CD4-positive, alpha-beta T cell (primary cell): ENCODE results near the gene IP6K3. TPM values are rescaled to one million over a fixed set of nuclear protein-coding genes. Genes with fewer than 3 reads are reported as not detected.

Source experiments
- ATAC-seq: fragments of 200-7000 bp; cut with Tn5 transposase; one replicate; pipeline ENCODE4 v1.10.0; 2022; ENCODE audit warnings: mild to moderate bottlenecking; ENCODE audit not compliant: poor library complexity
- CTCF ChIA-PET: fragments of 350-600 bp; sonication (Branson Sonifier 250); formaldehyde crosslinking; loops from one replicate; lab custom pipeline; 2021; ENCODE audit warnings: antibody characterized with exemption, inconsistent platforms; lab: Charles Lee
- POLR2A ChIA-PET: fragments of 350-600 bp; sonication (Branson Sonifier 250); formaldehyde crosslinking; loops from one replicate; lab custom pipeline; 2021; ENCODE audit warnings: antibody characterized with exemption, inconsistent platforms; lab: Charles Lee
- DNase-seq, 14 experiments: peaks; one replicate each; pipeline ENCODE4 v3.0.0-alpha.2; 2013 to 2020; ENCODE audit warnings: mixed read lengths in 2 of 14
- H3K27ac ChIP-seq, 2 donors: one replicate each; pipeline versions ENCODE4 v1.5.1 to v1.7.0; 2013; ENCODE audit warnings: low read length in 2 of 2, low read depth in 1 of 2, mild to moderate bottlenecking in 1 of 2
- H3K27me3 ChIP-seq, 2 experiments: 1 replicate in 1 of 2; 2 replicates in 1 of 2; pipeline versions ENCODE4 v1.6.1 to v1.7.0; 2013; ENCODE audit warnings: low read length in 2 of 2, control low read depth in 1 of 2, mild to moderate bottlenecking in 1 of 2, moderate library complexity in 1 of 2; ENCODE audit not compliant: insufficient read depth in 2 of 2, control insufficient read depth in 1 of 2
- H3K36me3 ChIP-seq: one replicate; pipeline ENCODE4 v1.6.1; 2013; ENCODE audit warnings: low read length, control low read depth; ENCODE audit not compliant: insufficient read depth
- H3K4me1 ChIP-seq: one replicate; pipeline ENCODE4 v1.6.1; 2013; ENCODE audit warnings: low read length, control low read depth; ENCODE audit not compliant: insufficient read depth
- H3K4me3 ChIP-seq: one replicate; pipeline ENCODE4 v1.5.1; 2013; ENCODE audit warnings: mild to moderate bottlenecking, low read length, moderate library complexity
- H3K9me3 ChIP-seq, 2 experiments: 1 replicate in 1 of 2; 2 replicates in 1 of 2; pipeline versions ENCODE4 v1.6.1 to v1.7.0; 2013; ENCODE audit warnings: low read length in 2 of 2, mild to moderate bottlenecking in 2 of 2, control low read depth in 1 of 2, moderate library complexity in 1 of 2; ENCODE audit not compliant: control insufficient read depth in 1 of 2, insufficient read depth in 1 of 2
- H3K27ac Mint-ChIP-seq: one replicate; pipeline ENCODE4 v1.8.0; 2020; ENCODE audit warnings: mixed read lengths
- H3K27me3 Mint-ChIP-seq: one replicate; pipeline ENCODE4 v1.8.0; 2021; ENCODE audit warnings: mixed read lengths
- H3K36me3 Mint-ChIP-seq: one replicate; pipeline ENCODE4 v1.8.0; 2021; ENCODE audit warnings: low read depth, mixed read lengths
- H3K4me1 Mint-ChIP-seq: one replicate; pipeline ENCODE4 v1.8.0; 2021; ENCODE audit warnings: low read depth, mixed read lengths
- H3K4me3 Mint-ChIP-seq: one replicate; pipeline ENCODE4 v1.8.0; 2020; ENCODE audit warnings: mild to moderate bottlenecking, mixed read lengths
- H3K9me3 Mint-ChIP-seq: one replicate; pipeline ENCODE4 v1.8.0; 2020; ENCODE audit warnings: mixed read lengths
- intact Hi-C, 2 experiments: fragments of 100-400 bp; cut with DNase I in 1 of 2; cut with micrococcal nuclease in 1 of 2; formaldehyde crosslinking; loops; one replicate each; pipeline versions ENCODE4 v1.15.1 to v1.9.0; 2023 to 2025; cut with DNase I, micrococcal nuclease
- total RNA-seq, 174 experiments: library from RNA in 2 of 174; stranded (reverse) in 2 of 174; gene quantifications; one replicate each; pipeline ENCODE4 v1.2.3 and lab custom pipeline; 2021 to 2026
- TF ChIP-seq, protein P1 (sequence below): fragments of 200-600 bp; IDR thresholded peaks from one replicate; pipeline ENCODE4 v1.8.0; 2022; ENCODE audit warnings: antibody characterized with exemption, mild to moderate bottlenecking

IP6K3 gene
- total RNA-seq, 2 experiments from 2014 or later = not detected

DNA sequence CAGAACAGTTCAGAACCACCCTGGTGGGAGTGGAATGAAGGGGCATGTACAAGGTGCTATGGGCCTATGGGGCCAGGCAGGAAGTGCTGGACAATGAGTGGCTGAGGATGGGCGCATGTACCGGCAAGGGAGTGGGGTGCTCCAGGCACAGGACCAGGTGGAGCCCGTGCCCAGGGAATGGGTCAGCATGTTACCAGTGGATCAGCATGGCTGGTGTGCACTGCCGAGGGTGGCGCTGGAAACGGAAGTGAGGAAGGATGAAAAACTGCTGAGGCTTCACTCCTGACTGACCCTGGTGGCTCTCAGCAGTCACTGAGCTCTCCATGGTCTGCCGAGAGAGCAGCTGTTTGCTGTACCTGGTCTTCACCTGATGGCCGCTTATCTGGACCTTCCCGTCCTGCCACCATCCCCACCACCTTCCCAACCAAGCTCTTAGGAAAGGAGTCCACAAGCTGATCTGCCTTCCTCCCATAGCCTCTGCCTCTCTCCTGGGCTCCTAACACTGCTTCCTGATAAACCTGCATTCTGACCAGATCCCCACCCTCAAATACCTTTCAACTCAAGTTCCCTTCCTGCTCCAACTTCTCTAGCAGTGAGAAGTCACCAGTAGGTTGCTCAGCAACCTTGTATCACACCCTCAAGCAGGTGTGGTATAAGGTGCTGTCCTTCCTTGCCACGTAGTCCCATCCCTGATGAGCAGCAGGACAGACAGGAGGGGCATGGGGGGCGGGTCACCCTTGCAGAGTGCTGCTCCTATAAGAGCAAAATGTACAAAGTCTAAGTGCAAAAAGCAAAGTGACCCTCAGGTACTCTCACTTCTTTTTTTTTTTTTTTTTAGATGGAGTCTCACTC is 42.3 kb downstream of the IP6K3 start:
- POLR2A ChIA-PET = no interaction called here
- no peak overlapping the region for H3K4me3 ChIP-seq
- ATAC-seq (no peak), DNase-seq (no peak)
- H3K27me3 Mint-ChIP-seq = no peaks in the 10 kb centered on the region
- H3K36me3 ChIP-seq = no peaks in the 10 kb centered on the region
- H3K27ac ChIP-seq = no peak overlapping the region
- H3K9me3 Mint-ChIP-seq = no peaks in the 10 kb centered on the region
- H3K4me1 ChIP-seq = peaks cover 11% of the 10 kb centered on the region
- H3K27me3 ChIP-seq = no peaks in the 10 kb centered on the region
- H3K4me3 Mint-ChIP-seq = no peak overlapping the region
- intact Hi-C loops = loop anchor here in 1 of 2 experiments (5.0 kb wide), 1 partner anchor 37 kb away; no protein-coding TSS in a partner anchor
- CTCF ChIA-PET = interaction anchor here (1.1 kb wide), 1 partner anchor 125 kb away, joined by 3 read pairs; the partner anchor contains the start of gene BAK1
- no peak overlapping the region for H3K27ac Mint-ChIP-seq
- peaks cover 25% of the 10 kb centered on the region for H3K4me1 Mint-ChIP-seq
- no peaks in the 10 kb centered on the region for H3K9me3 ChIP-seq
- peaks cover 28% of the 10 kb centered on the region for H3K36me3 Mint-ChIP-seq
- TF ChIP-seq, protein P1, sequence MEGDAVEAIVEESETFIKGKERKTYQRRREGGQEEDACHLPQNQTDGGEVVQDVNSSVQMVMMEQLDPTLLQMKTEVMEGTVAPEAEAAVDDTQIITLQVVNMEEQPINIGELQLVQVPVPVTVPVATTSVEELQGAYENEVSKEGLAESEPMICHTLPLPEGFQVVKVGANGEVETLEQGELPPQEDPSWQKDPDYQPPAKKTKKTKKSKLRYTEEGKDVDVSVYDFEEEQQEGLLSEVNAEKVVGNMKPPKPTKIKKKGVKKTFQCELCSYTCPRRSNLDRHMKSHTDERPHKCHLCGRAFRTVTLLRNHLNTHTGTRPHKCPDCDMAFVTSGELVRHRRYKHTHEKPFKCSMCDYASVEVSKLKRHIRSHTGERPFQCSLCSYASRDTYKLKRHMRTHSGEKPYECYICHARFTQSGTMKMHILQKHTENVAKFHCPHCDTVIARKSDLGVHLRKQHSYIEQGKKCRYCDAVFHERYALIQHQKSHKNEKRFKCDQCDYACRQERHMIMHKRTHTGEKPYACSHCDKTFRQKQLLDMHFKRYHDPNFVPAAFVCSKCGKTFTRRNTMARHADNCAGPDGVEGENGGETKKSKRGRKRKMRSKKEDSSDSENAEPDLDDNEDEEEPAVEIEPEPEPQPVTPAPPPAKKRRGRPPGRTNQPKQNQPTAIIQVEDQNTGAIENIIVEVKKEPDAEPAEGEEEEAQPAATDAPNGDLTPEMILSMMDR = no peak

DNA sequence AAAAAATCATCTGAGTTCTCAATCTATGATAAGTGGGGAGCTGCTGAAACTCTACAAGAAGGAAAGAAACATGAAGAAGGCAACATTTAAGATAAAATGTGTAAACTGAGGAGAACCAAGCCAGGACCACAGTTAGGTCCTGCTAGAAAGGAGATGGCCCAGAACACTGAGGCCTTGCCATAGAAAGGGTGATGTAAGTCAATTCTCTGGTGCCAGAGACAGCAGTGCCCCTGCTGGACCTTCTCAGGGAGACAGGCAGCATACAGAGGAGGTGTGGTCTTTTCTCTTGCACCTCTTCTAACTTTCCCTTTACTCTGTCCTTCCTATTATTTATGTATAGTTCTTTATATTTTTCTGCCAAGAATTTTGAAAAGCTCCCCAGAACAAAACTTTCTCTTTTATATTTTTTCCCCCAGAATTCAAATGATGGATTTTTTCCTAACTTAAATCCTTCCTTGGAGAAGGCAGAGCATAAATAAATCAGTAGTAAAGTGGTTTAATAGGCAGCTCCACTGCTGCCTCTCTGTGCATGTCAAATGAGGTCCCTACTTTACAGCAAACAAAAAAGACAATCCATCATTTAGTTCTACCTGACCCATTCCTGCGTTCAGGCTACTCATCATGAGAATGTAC is 44.2 kb downstream of the IP6K3 start:
- ChIA-PET POLR2A (interaction anchor here (0.5 to 1.0 kb wide), 2 partner anchors 132 to 360 kb away, joined by 3 read pairs; no protein-coding TSS in a partner anchor), CTCF (interaction anchor here (0.5 to 4.3 kb wide), 4 partner anchors 9 to 81 kb away, joined by 3 to 38 read pairs (median 4); partner anchors contain the start of gene UQCC2)
- TF ChIP-seq, protein P1 = no peak
- Mint-ChIP-seq H3K9me3 (no peaks in the 10 kb centered on the region), H3K27me3 (no peaks in the 10 kb centered on the region), H3K4me3 (no peak overlapping the region), H3K27ac (no peak overlapping the region), H3K4me1 (peaks cover 35% of the 10 kb centered on the region), H3K36me3 (peaks cover 21% of the 10 kb centered on the region)
- peak in 4 of 14 experiments; percentile 26 to 65 (median 42) for DNase-seq
- Histone ChIP-seq H3K27me3 (no peaks in the 10 kb centered on the region), H3K9me3 (no peaks in the 10 kb centered on the region), H3K4me3 (no peak overlapping the region), H3K27ac (no peak overlapping the region), H3K4me1 (peaks cover 22% of the 10 kb centered on the region), H3K36me3 (peaks cover 8% of the 10 kb centered on the region)
- ATAC-seq = peak; percentile 42
- intact Hi-C loops = loop anchor here in 1 of 2 experiments (5.0 kb wide), 1 partner anchor 35 kb away; no protein-coding TSS in a partner anchor

DNA sequence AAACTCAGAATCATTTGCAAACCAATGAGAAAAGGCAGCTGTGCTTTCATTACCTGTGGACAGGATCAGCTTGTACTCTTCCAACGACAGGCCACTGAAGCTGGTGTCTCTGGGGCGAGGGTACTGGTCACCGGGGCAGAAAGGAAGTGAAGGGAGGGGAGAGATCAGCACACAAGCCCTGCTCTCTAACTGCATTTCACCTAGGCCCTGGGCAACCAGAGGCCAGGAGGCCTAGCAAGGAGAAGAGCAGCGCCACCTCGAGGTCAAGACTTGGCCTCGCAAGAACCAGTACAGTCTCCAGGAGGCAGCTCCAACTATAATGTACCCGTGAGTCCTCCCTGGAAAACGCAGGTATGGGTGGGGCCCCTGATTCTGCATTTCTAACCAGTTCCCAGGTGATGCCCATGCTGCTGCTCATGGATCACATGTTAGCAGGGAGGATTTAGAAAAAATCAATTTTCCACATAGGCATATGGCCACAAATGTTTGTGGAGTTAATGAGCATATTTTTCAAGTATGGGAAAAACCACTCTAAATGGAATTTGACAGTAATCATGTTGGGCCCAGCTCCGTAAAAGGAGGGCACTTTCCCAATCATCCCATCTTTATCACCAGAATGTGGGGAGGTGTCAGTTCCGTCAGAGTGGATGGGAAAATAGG is 46.2 kb downstream of the IP6K3 start:
- Mint-ChIP-seq H3K4me1 (peaks cover 50% of the 10 kb centered on the region), H3K9me3 (no peaks in the 10 kb centered on the region)
- CTCF ChIA-PET = interaction anchor here (0.7 to 4.3 kb wide), 22 partner anchors 9 to 716 kb away, joined by 3 to 38 read pairs (median 4); partner anchors contain the start of genes BAK1, ITPR3 and UQCC2

More for the DNA sequence above, 46.2 kb downstream of the IP6K3 start:
- Histone ChIP-seq H3K27me3 (no peaks in the 10 kb centered on the region), H3K4me1 (peaks cover 42% of the 10 kb centered on the region), H3K4me3 (no peak overlapping the region), H3K27ac (no peak overlapping the region), H3K36me3 (peaks cover 18% of the 10 kb centered on the region), H3K9me3 (no peaks in the 10 kb centered on the region)
- intact Hi-C loops = loop anchor here (1.0 to 5.0 kb wide), 3 partner anchors 33 to 115 kb away; no protein-coding TSS in a partner anchor
- H3K4me3 Mint-ChIP-seq = no peak overlapping the region
- peaks cover 23% of the 10 kb centered on the region for H3K36me3 Mint-ChIP-seq
- H3K27me3 Mint-ChIP-seq = no peaks in the 10 kb centered on the region
- POLR2A ChIA-PET = interaction anchor here (1.0 to 2.3 kb wide), 3 partner anchors 11 to 111 kb away, joined by 3 to 15 read pairs (median 4); partner anchors contain the start of gene UQCC2
- peak overlapping the region; percentile 84 for H3K27ac Mint-ChIP-seq
- ATAC-seq = peak; percentile 58
- peak; percentile 60 to 88 (median 72) for DNase-seq
- TF ChIP-seq, protein P1 = peak; percentile 73
